ENCODE data around the gene DNAH10.

- no peak for TF ChIP-seq CTCF (IDR thresholded peaks at IDR 0.05; ENCODE audit: insufficient read depth, low read depth, low read length)
- no peak for TF ChIP-seq EZH2 (IDR thresholded peaks at IDR 0.05; ENCODE audit: insufficient read depth, low read length)
Observed at GRCh38 chr12:123845881-123846280, 83.8 kb downstream of the DNAH10 start.

Measured in astrocyte (in vitro differentiated cells and primary cell).